ENCODE measurements around the gene OR56B4.
"Not testable (repeated sequence)": the region's sequence is repeated elsewhere in the genome, so short reads cannot be mapped to it uniquely, and the experiment has no call there.

OR56B4 gene

DNA sequence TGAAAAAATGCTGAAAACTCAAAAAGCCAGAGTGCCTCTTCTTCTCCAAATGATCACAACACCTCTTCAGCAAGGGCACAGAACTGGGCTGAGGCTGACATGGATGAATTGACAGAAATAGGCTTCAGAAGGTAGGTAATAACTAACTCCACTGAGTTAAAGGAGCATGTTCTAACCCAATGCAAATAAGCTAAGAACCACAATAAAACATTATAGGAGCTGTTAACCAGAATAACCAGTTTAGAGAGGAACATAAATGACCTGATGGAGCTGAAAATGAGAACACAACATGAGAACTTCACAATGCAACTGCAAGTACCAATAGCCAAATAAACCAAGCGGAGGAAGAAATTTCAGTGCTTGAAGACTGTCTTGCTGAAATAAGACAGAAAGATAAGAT lies 9.2 kb downstream of the OR56B4 start:
- TF ChIP-seq, protein P1, sequence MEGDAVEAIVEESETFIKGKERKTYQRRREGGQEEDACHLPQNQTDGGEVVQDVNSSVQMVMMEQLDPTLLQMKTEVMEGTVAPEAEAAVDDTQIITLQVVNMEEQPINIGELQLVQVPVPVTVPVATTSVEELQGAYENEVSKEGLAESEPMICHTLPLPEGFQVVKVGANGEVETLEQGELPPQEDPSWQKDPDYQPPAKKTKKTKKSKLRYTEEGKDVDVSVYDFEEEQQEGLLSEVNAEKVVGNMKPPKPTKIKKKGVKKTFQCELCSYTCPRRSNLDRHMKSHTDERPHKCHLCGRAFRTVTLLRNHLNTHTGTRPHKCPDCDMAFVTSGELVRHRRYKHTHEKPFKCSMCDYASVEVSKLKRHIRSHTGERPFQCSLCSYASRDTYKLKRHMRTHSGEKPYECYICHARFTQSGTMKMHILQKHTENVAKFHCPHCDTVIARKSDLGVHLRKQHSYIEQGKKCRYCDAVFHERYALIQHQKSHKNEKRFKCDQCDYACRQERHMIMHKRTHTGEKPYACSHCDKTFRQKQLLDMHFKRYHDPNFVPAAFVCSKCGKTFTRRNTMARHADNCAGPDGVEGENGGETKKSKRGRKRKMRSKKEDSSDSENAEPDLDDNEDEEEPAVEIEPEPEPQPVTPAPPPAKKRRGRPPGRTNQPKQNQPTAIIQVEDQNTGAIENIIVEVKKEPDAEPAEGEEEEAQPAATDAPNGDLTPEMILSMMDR (IDR thresholded peaks at IDR 0.05; ENCODE audit: insufficient read depth, low read depth, low read length, missing control alignments): no peak

DNA sequence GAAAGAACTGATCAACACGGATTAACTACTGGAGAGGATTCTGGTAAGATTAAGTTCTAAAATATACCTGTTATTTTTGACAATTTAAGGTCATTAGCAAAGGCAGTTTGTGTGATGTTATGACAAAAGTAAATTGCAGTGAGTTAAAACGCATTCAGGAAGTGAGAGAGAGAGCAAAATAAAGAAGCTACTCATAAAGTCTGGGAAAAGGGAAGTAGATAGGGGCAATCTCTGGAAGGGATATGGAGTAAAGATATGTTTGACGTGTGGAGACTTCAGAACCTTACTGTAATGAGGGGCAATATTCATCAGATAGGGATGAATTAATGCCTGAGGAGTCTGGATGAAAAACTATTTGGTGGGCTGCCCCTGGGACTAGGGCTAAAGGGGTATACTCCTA lies 16.8 kb downstream of the OR56B4 start:
- TF ChIP-seq, protein P1 (IDR thresholded peaks at IDR 0.05; ENCODE audit: insufficient read depth, low read depth, low read length, missing control alignments): no peak
- no peak overlapping the region for H3K4me3 ChIP-seq (ENCODE audit: low read depth, low read length)
- DNase-seq (ENCODE audit: low read depth): no peak

More for the DNA sequence above, 9.2 kb downstream of the OR56B4 start:
- H3K4me3 ChIP-seq (ENCODE audit: low read depth, low read length): no peak overlapping the region
- no peak for DNase-seq (ENCODE audit: low read depth)

DNA sequence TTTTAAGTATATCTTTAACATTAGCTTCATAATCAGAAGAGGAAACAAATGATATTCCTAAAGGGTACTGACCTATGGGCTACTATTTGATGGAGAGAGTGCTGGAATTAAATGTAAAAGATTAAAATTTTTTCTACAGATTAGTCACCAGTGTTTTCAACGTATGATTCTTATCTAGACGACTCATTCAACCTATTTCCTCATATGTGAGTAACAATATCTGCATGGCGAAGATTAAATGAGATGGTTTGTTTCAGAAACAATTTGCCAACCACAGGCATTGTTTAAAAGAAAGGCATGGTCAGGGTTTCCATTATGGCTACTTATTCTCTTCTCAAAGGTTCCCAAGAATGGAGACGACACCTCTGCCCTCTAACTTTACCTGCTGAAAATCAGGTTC lies 20.4 kb downstream of the OR56B4 start:
- TF ChIP-seq, protein P1 (IDR thresholded peaks at IDR 0.05; ENCODE audit: insufficient read depth, low read depth, low read length, missing control alignments): no peak
- H3K4me3 ChIP-seq (ENCODE audit: low read depth, low read length): no peak overlapping the region
- DNase-seq (ENCODE audit: low read depth): no peak

DNA sequence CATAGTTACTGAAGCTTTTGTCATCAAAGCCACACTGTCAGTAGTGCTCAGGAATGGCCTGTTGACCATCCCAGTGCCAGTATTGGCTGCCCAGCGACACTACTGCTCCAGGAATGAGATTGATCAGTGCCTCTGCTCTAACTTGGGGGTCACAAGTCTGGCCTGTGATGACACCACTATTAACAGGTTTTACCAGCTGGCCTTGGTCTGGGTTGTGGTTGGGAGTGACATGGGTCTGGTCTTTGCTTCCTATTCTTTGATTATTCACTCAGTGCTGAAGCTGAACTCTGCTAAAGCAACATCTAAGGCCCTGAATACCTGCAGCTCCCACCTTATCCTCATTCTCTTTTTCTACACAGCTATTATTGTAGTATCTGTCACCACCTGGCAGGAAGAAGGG lies 21.5 kb downstream of the OR56B4 start:
- no peak overlapping the region for H3K4me3 ChIP-seq (ENCODE audit: low read depth, low read length)
- TF ChIP-seq, protein P1 (IDR thresholded peaks at IDR 0.05; ENCODE audit: insufficient read depth, low read depth, low read length, missing control alignments): no peak
- DNase-seq (ENCODE audit: low read depth): no peak

DNA sequence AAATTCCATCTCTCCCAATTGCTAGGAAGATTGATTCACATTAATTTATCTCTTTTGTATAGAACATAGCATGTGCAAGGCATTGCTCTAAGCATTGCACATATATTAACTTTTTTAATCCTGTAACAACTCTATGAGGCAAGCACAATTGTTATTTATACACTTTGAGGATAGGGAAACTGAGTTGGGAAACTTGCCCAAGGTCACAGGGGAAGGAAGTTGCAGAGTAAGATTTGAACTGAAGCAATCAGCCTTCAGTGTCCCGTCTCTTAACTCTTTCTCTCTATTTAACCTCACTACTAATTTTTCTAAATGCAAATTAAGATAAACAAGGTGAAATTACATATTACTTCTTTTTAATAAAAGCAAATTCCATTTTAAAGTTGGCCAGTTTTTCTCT lies 22.2 kb downstream of the OR56B4 start:
- TF ChIP-seq, protein P1 (IDR thresholded peaks at IDR 0.05; ENCODE audit: insufficient read depth, low read depth, low read length, missing control alignments): no peak
- no peak overlapping the region for H3K4me3 ChIP-seq (ENCODE audit: low read depth, low read length)
- no peak for DNase-seq (ENCODE audit: low read depth)

DNA sequence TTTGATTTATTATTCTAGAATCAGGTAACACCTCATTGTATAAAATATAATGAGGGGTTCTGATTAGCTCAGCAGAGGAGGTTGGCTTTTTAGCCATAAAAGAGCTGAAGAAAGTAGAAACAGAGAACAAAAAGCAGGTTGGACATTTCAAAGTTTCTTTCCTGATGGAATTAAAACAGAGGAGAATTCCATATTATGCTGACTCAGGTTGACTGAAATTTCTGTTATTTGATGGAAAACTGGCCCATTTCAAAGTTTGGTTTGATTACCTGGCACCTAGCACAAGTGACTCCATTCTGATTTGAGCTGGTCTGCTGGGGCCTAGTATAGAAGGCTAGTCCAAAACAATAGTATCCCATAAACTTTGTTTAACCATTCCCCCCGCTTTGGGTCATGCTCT lies 24.9 kb downstream of the OR56B4 start:
- TF ChIP-seq, protein P1 (IDR thresholded peaks at IDR 0.05; ENCODE audit: insufficient read depth, low read depth, low read length, missing control alignments): no peak
- no peak overlapping the region for H3K4me3 ChIP-seq (ENCODE audit: low read depth, low read length)
- DNase-seq (ENCODE audit: low read depth): no peak

DNA sequence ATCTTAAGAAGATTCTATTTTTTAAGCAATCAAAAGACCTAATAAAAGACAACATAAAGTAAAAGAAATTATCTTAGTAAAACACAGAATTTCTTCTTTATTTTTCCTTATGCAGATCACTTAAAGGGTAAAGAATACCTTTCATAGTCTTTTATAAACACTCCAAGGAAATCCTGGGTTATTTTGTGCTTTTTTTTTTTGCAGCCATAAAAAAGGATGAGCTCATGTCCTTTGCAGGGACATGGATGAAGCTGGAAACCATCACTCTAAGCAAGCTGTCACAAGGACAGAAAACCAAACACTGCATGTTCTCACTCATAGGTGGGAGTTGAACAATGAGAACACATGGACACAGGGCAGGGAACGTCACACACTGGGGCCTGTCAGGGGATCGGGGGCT lies 28.5 kb downstream of the OR56B4 start:
- DNase-seq (ENCODE audit: low read depth); H3K4me3 ChIP-seq (ENCODE audit: low read depth, low read length): not testable (repeated sequence)
